NB4 (cell line): ENCODE results near the gene CACNA2D2.

Source experiments
- POLR2A ChIP-seq: IDR thresholded peaks from 2 replicates; pipeline ENCODE4 v1.6.1; 2011; ENCODE audit warnings: mild to moderate bottlenecking; ENCODE audit not compliant: insufficient read length; ENCODE audit errors: extremely low read depth
- TF ChIP-seq, protein P1 (sequence below): IDR thresholded peaks from one replicate; pipeline ENCODE4 v1.5.1; 2012; ENCODE audit warnings: low read depth, low read length
- TF ChIP-seq, protein P2 (sequence below): IDR thresholded peaks from 2 replicates; pipeline ENCODE4 v1.6.1; 2011; ENCODE audit warnings: low read depth, low read length

GRCh38 chr3:50508821-50509220, 5.4 kb upstream of the CACNA2D2 start:
- TF ChIP-seq, protein P1, sequence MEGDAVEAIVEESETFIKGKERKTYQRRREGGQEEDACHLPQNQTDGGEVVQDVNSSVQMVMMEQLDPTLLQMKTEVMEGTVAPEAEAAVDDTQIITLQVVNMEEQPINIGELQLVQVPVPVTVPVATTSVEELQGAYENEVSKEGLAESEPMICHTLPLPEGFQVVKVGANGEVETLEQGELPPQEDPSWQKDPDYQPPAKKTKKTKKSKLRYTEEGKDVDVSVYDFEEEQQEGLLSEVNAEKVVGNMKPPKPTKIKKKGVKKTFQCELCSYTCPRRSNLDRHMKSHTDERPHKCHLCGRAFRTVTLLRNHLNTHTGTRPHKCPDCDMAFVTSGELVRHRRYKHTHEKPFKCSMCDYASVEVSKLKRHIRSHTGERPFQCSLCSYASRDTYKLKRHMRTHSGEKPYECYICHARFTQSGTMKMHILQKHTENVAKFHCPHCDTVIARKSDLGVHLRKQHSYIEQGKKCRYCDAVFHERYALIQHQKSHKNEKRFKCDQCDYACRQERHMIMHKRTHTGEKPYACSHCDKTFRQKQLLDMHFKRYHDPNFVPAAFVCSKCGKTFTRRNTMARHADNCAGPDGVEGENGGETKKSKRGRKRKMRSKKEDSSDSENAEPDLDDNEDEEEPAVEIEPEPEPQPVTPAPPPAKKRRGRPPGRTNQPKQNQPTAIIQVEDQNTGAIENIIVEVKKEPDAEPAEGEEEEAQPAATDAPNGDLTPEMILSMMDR = no peak
- TF ChIP-seq, protein P2, sequence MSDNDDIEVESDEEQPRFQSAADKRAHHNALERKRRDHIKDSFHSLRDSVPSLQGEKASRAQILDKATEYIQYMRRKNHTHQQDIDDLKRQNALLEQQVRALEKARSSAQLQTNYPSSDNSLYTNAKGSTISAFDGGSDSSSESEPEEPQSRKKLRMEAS = no peak
- TF ChIP-seq POLR2A = no peak
